Thoracic aorta (tissue), 2 donors: ENCODE results near the gene CAMK2D. TPM values are rescaled to one million over a fixed set of nuclear protein-coding genes. Genes with fewer than 3 reads are reported as not detected.

Source experiments
- ATAC-seq: fragments of 150-250 bp; one replicate; pipeline ENCODE4 v1.8.0; 2017; ENCODE audit warnings: low read depth; ENCODE audit not compliant: insufficient number of reproducible peaks, low FRiP score
- DNase-seq: peaks from one replicate; pipeline ENCODE4 v3.0.0-alpha.2; 2020; ENCODE audit warnings: low spot score
- H3K27ac ChIP-seq, 2 donors: fragments of 200-600 bp; sonication (generic); 1 replicate in 1 of 2; 2 replicates in 1 of 2; pipeline ENCODE4 v1.5.1; 2016; ENCODE audit warnings: mild to moderate bottlenecking in 2 of 2, moderate library complexity in 2 of 2
- H3K27me3 ChIP-seq: fragments of 200-600 bp; sonication (generic); replicated peaks from 2 replicates; pipeline ENCODE4 v1.6.0; 2016; ENCODE audit warnings: mild to moderate bottlenecking; ENCODE audit not compliant: insufficient read depth
- H3K36me3 ChIP-seq: fragments of 200-600 bp; sonication (generic); one replicate; pipeline ENCODE4 v1.5.1; 2016
- H3K4me1 ChIP-seq, 2 donors: fragments of 200-600 bp; sonication (generic); 1 replicate in 1 of 2; 2 replicates in 1 of 2; pipeline versions ENCODE4 v1.5.1 to v1.6.0; 2016; ENCODE audit warnings: low read depth in 2 of 2, mild to moderate bottlenecking in 1 of 2; ENCODE audit not compliant: control insufficient read depth in 1 of 2
- H3K4me3 ChIP-seq: fragments of 200-600 bp; sonication (generic); 2 replicates; pipeline ENCODE4 v1.5.1; 2016; ENCODE audit warnings: mild to moderate bottlenecking
- H3K9me3 ChIP-seq: fragments of 200-600 bp; sonication (generic); 2 replicates; pipeline ENCODE4 v1.5.1; 2016
- CTCF ChIP-seq: fragments of 200-600 bp; sonication (generic); IDR thresholded peaks from one replicate; pipeline ENCODE4 v1.5.1; 2019; ENCODE audit warnings: antibody characterized with exemption
- total RNA-seq, 2 donors: library from RNA; depleted of rRNA; stranded (reverse); fragments of >200 nt; gene quantifications; one replicate each; pipeline versions ENCODE4 v1.1.0 to v1.2.3, GENCODE V29; 2016

Gene CAMK2D
- total RNA-seq, 2 donors from 2014 or later = 50.6 to 70.1 TPM

DNA sequence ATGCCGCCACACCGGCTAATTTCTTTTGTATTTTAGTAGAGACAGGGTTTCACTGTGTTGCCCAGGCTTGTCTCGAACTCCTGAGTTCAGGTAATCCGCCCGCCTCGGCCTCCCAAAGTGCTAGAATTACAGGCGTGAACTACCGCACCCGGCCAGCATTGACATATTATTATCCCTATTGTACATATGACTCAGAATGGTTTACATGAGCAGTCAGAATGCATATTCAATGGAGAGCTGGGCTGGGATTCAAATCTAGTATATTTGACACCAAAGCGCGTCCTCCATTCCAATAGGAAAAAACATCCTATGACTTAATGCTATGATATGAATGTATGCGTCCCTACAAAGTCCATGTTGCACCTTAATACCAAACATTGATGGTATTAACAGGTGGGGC is 281.4 kb downstream of the CAMK2D start:
- TF ChIP-seq CTCF = no peak
- DNase-seq = no peak

DNA sequence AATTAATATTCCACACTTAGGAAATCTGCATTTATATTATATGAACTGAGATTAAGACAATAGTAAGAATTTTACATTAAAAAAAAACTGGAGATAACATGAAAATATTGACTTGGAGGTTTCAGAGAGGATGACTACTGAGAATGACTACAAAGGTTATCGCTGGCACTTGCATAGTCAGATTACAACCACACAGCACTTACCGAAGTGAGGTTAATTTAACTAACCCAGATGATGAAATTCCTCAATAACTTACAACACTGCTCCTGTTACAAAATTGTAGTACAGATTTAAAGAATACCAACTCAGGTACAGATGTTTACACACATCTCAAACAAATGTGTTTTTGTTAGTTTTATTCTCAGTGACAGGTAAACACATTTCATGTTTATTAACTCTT is 283.5 kb downstream of the CAMK2D start:
- Histone ChIP-seq H3K27ac (no peak overlapping the region), H3K27me3 (no peaks in the 10 kb centered on the region), H3K9me3 (peaks cover 6% of the 10 kb centered on the region), H3K36me3 (no peaks in the 10 kb centered on the region), H3K4me3 (no peak overlapping the region), H3K4me1 (peaks cover 6 to 18% of the 10 kb centered on the region in 2 donors)
- no peak for TF ChIP-seq CTCF
- no peak for DNase-seq
- ATAC-seq = no peak

More for the DNA sequence above, 281.4 kb downstream of the CAMK2D start:
- no peaks in the 10 kb centered on the region for H3K27me3 ChIP-seq
- H3K4me1 ChIP-seq = peaks cover 0 to 12% of the 10 kb centered on the region in 2 donors
- peaks cover 6% of the 10 kb centered on the region for H3K9me3 ChIP-seq
- no peaks in the 10 kb centered on the region for H3K36me3 ChIP-seq
- ATAC-seq = no peak
- H3K4me3 ChIP-seq = no peak overlapping the region
- H3K27ac ChIP-seq = no peak overlapping the region

- no peak overlapping the region for H3K27ac ChIP-seq
- no peak overlapping the region for H3K4me3 ChIP-seq
- DNase-seq (no peak), ATAC-seq (no peak)
- peaks cover 6% of the 10 kb centered on the region for H3K9me3 ChIP-seq
- no peaks in the 10 kb centered on the region for H3K27me3 ChIP-seq
- TF ChIP-seq CTCF = no peak
- peaks cover 15 to 29% of the 10 kb centered on the region in 2 donors for H3K4me1 ChIP-seq
- no peaks in the 10 kb centered on the region for H3K36me3 ChIP-seq
These were observed 284.7 kb downstream of the CAMK2D start for GRCh38 chr4:113476800-113477199.

- TF ChIP-seq CTCF = no peak
- peaks cover 25 to 45% of the 10 kb centered on the region in 2 donors for H3K4me1 ChIP-seq
- no peak for ATAC-seq
These were observed 287.5 kb downstream of the CAMK2D start for GRCh38 chr4:113474017-113474416.

DNA sequence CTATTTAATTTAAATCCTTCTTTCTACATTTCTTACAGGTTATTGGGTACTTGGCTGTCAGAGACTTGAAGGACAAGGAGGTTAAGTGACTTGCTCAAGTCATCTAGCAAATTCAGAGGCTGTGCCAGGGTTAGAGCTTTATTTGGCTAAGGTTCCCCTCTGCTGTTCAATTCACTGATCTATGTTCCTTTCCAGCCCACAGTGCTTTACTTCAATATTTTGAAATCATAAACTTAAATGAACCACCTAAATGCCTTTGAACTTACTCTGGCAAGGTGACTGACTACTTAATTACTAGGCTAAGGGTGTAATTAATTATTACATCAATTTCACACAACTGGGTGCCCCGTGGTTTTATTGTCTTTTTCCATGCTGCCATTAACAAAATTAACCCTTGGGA is 288.7 kb downstream of the CAMK2D start:
- Histone ChIP-seq H3K27me3 (no peaks in the 10 kb centered on the region), H3K27ac (peak overlapping the region in 1 of 2 donors; percentile 31), H3K4me1 (peaks cover 29 to 51% of the 10 kb centered on the region in 2 donors), H3K36me3 (no peaks in the 10 kb centered on the region), H3K4me3 (no peak overlapping the region), H3K9me3 (peaks cover 6% of the 10 kb centered on the region)
- no peak for TF ChIP-seq CTCF
- no peak for DNase-seq
- no peak for ATAC-seq

More at GRCh38 chr4:113474017-113474416, 287.5 kb downstream of the CAMK2D start:
- Histone ChIP-seq H3K36me3 (no peaks in the 10 kb centered on the region), H3K9me3 (peaks cover 6% of the 10 kb centered on the region), H3K4me3 (no peak overlapping the region), H3K27me3 (no peaks in the 10 kb centered on the region), H3K27ac (peak overlapping the region in 1 of 2 donors; percentile 22)
- DNase-seq = no peak
